A549 treated with CpdA at 1 μM for 4 hours (cell line): ENCODE data around the gene SH2D3C. TPM values are rescaled to one million over a fixed set of nuclear protein-coding genes. Genes with fewer than 3 reads are reported as not detected.

Experiments
- total RNA-seq: library from RNA; stranded (reverse); fragments of 200-300 nt; extraction: Qiagen RNA extraction; gene quantifications from 5 replicates; pipeline ENCODE4 v1.2.3, GENCODE V29; 2022; ENCODE audit warnings: low read depth

Gene SH2D3C
- total RNA-seq = 0.03 to 0.16 TPM (median 0.13 TPM) in 4 of 5 replicates, not detected in the other

GRCh38 chr9:127778280-127779135 is at the start of gene SH2D3C:
TSS of gene SH2D3C (minus strand) at chr9:127778666. CDS start at chr9:127778627, 39 bp downstream.

GRCh38 chr9:127802576-127803443 is 24.3 kb upstream of the SH2D3C start, which contains the start of gene FPGS:
TSS of gene FPGS (plus strand) at chr9:127802882. CDS start at chr9:127802925, 43 bp downstream.

GRCh38 chr9:127785933-127786772 is 7.7 kb upstream of the SH2D3C start, which contains the start of gene CDK9:
TSS of gene CDK9 (plus strand) at chr9:127786034. CDS start at chr9:127786149, 115 bp downstream.

GRCh38 chr9:127734747-127735529 is 43.5 kb downstream of the SH2D3C start, which contains the start of gene TOR2A:
TSS of gene TOR2A (minus strand) at chr9:127735294. CDS start at chr9:127735270, 24 bp downstream.

GRCh38 chr9:127715470-127716337 is 62.8 kb downstream of the SH2D3C start, which contains the start of the genes PTRH1 and TTC16:
TSS of gene PTRH1 (minus strand) at chr9:127715663. CDS start at chr9:127715639, 24 bp downstream.
TSS of gene TTC16 (plus strand) at chr9:127716079. CDS start at chr9:127716146, 67 bp downstream.

GRCh38 chr9:127706836-127707241 is 71.6 kb downstream of the SH2D3C start, which contains the start of gene CFAP157:
TSS of gene CFAP157 (plus strand) at chr9:127706988. CDS start at chr9:127707032, 44 bp downstream.

Other genes starting within 250 kb of the SH2D3C start
- gene STXBP1, start 166.4 kb downstream of the SH2D3C start, total RNA-seq = 16.1 to 18.6 TPM (median 17.9 TPM) in 5 replicates
- gene CFAP157, start 71.7 kb downstream of the SH2D3C start, total RNA-seq = 0.07 to 0.11 TPM (median 0.07 TPM) in 3 of 5 replicates, not detected in the others
- 11.1 to 17.9 TPM (median 15.6 TPM) in 5 replicates for gene PTRH1, start 63.0 kb downstream of the SH2D3C start, total RNA-seq
- gene TTC16, start 62.6 kb downstream of the SH2D3C start, total RNA-seq = 0.02 TPM in 1 of 5 replicates, not detected in the others
- 8.4 to 16.5 TPM (median 12.9 TPM) in 5 replicates for gene TOR2A, start 43.4 kb downstream of the SH2D3C start, total RNA-seq
- gene CDK9, start 7.4 kb upstream of the SH2D3C start, total RNA-seq = 42.8 to 48.4 TPM (median 47.4 TPM) in 5 replicates
- 45.8 to 52.2 TPM (median 47.7 TPM) in 5 replicates for gene FPGS, start 24.2 kb upstream of the SH2D3C start, total RNA-seq
- gene ENG, start 76.0 kb upstream of the SH2D3C start, total RNA-seq = 0.09 to 0.31 TPM (median 0.17 TPM) in 5 replicates
- gene AK1, start 99.0 kb upstream of the SH2D3C start, total RNA-seq = 43.4 to 83.0 TPM (median 68.3 TPM) in 5 replicates
- 20.1 to 26.9 TPM (median 24.5 TPM) in 5 replicates for gene ST6GALNAC6, start 120.9 kb upstream of the SH2D3C start, total RNA-seq
- gene ST6GALNAC4, start 138.4 kb upstream of the SH2D3C start, total RNA-seq = 14.4 to 25.1 TPM (median 22.1 TPM) in 5 replicates
- gene PIP5KL1, start 152.1 kb upstream of the SH2D3C start, total RNA-seq = 1.5 to 2.6 TPM (median 1.8 TPM) in 5 replicates
- 34.3 to 50.2 TPM (median 46.5 TPM) in 5 replicates for gene DPM2, start 159.2 kb upstream of the SH2D3C start, total RNA-seq
- 65.8 to 85.4 TPM (median 74.9 TPM) in 5 replicates for gene EEIG1, start 202.3 kb upstream of the SH2D3C start, total RNA-seq